HepG2 (cell line): ENCODE measurements around the gene SLC9A5.

ENCODE experiments used
- ARNT2 ChIP-seq: sonication (generic); formaldehyde crosslinking; IDR thresholded peaks from 2 replicates; pipeline ENCODE4 v1.8.0; 2022; ENCODE audit warnings: mild to moderate bottlenecking, low read depth, missing genetic modification reagents, moderate library complexity
- CREB1 ChIP-seq, 2 experiments: fragments of 450-650 bp in 1 of 2; IDR thresholded peaks; 2 replicates each; pipeline ENCODE4 v1.6.1; 2016 to 2017; ENCODE audit warnings: control low read depth in 1 of 2, mild to moderate bottlenecking in 1 of 2, missing compliant biosample characterization in 1 of 2, missing genetic modification characterization in 1 of 2
- FOXK2 ChIP-seq: fragments of 450-650 bp; IDR thresholded peaks from 2 replicates; pipeline ENCODE4 v1.6.1; 2016
- MEIS2 ChIP-seq: sonication (generic); formaldehyde crosslinking; IDR thresholded peaks from 2 replicates; pipeline ENCODE4 v1.9.0; 2021; ENCODE audit warnings: mild to moderate bottlenecking, missing genetic modification reagents
- POLR2AphosphoS5 ChIP-seq: IDR thresholded peaks from 2 replicates; pipeline ENCODE4 v1.6.1; 2012; ENCODE audit warnings: low read depth, low read length
- SMARCE1 ChIP-seq: fragments of 450-650 bp; IDR thresholded peaks from 2 replicates; pipeline ENCODE4 v1.6.1; 2017; ENCODE audit warnings: borderline replicate concordance
- SMC3 ChIP-seq: IDR thresholded peaks from 2 replicates; pipeline ENCODE4 v1.6.1; 2011; ENCODE audit warnings: low read length, improper control_type of control experiment
- WIZ ChIP-seq: sonication (generic); formaldehyde crosslinking; IDR thresholded peaks from 2 replicates; pipeline ENCODE4 v1.5.1; 2020; ENCODE audit warnings: mild to moderate bottlenecking, missing genetic modification reagents
- ZBTB20 ChIP-seq: sonication (generic); formaldehyde crosslinking; IDR thresholded peaks from 2 replicates; pipeline ENCODE4 v1.8.1; 2023; ENCODE audit warnings: missing genetic modification reagents, low read depth, mild to moderate bottlenecking, borderline replicate concordance
- ZNF598 ChIP-seq: sonication (generic); formaldehyde crosslinking; IDR thresholded peaks from 2 replicates; pipeline ENCODE4 v1.5.1; 2020; ENCODE audit warnings: mild to moderate bottlenecking, missing genetic modification reagents, borderline replicate concordance
- ZNF652 ChIP-seq: IDR thresholded peaks from 2 replicates; pipeline ENCODE4 v1.6.1; 2016; ENCODE audit warnings: low read depth, borderline replicate concordance
- TF ChIP-seq, protein P1 (sequence below): IDR thresholded peaks from 2 replicates; pipeline ENCODE4 v1.6.1; 2016; ENCODE audit warnings: low read depth, missing genetic modification reagents, missing compliant biosample characterization

DNA sequence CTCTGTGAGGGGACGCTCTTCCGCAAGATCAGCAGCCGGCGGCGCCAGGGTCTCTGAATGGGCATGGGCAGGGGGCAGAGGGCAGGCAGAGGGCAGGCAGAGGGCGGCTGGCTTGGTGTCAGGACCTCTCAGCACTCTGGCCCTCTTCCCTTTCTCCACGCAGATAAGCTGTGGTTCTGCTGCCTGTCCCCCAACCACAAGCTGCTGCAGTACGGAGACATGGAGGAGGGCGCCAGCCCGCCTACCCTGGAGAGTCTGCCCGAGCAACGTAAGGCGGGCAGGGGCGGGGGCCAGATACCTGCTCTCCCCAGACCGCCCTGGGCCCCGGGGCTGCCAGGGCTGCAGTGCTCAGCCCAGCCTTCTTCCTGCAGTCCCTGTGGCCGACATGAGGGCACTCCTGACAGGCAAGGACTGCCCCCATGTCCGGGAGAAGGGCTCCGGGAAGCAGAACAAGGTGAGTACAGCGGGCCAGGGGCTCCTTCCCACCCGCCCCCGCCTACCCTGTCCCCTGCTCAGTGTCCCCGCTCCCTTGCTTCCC is 45.8 kb upstream of the SLC9A5 start:
- TF ChIP-seq ZNF598 (CRISPR knock-in tag) = no peak
- no peak for TF ChIP-seq POLR2AphosphoS5
- no peak for TF ChIP-seq FOXK2
- no peak for TF ChIP-seq SMARCE1
- TF ChIP-seq ZNF652 (CRISPR knock-in tag) = no peak
- no peak for TF ChIP-seq MEIS2 (CRISPR knock-in tag)
- TF ChIP-seq, protein P1, sequence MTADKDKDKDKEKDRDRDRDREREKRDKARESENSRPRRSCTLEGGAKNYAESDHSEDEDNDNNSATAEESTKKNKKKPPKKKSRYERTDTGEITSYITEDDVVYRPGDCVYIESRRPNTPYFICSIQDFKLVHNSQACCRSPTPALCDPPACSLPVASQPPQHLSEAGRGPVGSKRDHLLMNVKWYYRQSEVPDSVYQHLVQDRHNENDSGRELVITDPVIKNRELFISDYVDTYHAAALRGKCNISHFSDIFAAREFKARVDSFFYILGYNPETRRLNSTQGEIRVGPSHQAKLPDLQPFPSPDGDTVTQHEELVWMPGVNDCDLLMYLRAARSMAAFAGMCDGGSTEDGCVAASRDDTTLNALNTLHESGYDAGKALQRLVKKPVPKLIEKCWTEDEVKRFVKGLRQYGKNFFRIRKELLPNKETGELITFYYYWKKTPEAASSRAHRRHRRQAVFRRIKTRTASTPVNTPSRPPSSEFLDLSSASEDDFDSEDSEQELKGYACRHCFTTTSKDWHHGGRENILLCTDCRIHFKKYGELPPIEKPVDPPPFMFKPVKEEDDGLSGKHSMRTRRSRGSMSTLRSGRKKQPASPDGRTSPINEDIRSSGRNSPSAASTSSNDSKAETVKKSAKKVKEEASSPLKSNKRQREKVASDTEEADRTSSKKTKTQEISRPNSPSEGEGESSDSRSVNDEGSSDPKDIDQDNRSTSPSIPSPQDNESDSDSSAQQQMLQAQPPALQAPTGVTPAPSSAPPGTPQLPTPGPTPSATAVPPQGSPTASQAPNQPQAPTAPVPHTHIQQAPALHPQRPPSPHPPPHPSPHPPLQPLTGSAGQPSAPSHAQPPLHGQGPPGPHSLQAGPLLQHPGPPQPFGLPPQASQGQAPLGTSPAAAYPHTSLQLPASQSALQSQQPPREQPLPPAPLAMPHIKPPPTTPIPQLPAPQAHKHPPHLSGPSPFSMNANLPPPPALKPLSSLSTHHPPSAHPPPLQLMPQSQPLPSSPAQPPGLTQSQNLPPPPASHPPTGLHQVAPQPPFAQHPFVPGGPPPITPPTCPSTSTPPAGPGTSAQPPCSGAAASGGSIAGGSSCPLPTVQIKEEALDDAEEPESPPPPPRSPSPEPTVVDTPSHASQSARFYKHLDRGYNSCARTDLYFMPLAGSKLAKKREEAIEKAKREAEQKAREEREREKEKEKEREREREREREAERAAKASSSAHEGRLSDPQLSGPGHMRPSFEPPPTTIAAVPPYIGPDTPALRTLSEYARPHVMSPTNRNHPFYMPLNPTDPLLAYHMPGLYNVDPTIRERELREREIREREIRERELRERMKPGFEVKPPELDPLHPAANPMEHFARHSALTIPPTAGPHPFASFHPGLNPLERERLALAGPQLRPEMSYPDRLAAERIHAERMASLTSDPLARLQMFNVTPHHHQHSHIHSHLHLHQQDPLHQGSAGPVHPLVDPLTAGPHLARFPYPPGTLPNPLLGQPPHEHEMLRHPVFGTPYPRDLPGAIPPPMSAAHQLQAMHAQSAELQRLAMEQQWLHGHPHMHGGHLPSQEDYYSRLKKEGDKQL (CRISPR knock-in tag) = no peak
- no peak for TF ChIP-seq CREB1 (IDR thresholded peaks at IDR 0.05)
- TF ChIP-seq CREB1 (CRISPR knock-in tag; IDR thresholded peaks at IDR 0.05) = no peak
- TF ChIP-seq WIZ (CRISPR knock-in tag) = no peak
- no peak for TF ChIP-seq SMC3
- TF ChIP-seq ZBTB20 (CRISPR knock-in tag) = no peak
- TF ChIP-seq ARNT2 (CRISPR knock-in tag) = no peak
